Stimulated activated CD4-positive, alpha-beta T cell treated with anti-CD3 and anti-CD28 coated beads, TNF-alpha, amount 100 ng/mL, for 1 hour (primary cell): ENCODE results near the gene APOBEC3B.
A peak's percentile ranks its signal among the peaks of the same experiment; 100 is the strongest.
"Not testable (repeated sequence)": the region's sequence is repeated elsewhere in the genome, so short reads cannot be mapped to it uniquely, and the experiment has no call there.

ENCODE experiments used
- DNase-seq, 3 donors: peaks; one replicate each; pipeline ENCODE4 v3.0.0-alpha.2; 2020; ENCODE audit warnings: low read depth in 3 of 3, low spot score in 1 of 3

Gene APOBEC3B

GRCh38 chr22:38950527-38951295 lies 31.4 kb upstream of the APOBEC3B start:
- DNase-seq, result no peak

DNA sequence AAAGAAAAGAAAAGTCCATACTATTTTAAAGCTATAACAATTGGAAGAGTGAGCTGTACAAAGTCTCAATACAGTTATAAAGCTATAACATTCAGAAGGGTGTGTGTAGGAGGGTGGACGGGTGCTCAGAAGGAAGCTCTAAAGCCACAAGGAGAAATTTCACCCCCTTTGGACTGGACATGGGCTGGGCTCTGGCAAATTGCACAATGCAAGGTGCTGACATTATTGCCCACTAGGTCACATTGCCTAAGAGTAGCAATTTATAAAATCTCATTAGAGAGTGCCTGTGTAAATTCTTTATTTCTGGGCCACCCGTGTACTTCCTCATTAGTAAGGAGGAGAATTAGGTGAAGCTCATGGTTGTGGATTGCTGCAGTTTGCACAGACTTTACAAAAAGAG lies 30.4 kb upstream of the APOBEC3B start:
- DNase-seq, result no peak

DNA sequence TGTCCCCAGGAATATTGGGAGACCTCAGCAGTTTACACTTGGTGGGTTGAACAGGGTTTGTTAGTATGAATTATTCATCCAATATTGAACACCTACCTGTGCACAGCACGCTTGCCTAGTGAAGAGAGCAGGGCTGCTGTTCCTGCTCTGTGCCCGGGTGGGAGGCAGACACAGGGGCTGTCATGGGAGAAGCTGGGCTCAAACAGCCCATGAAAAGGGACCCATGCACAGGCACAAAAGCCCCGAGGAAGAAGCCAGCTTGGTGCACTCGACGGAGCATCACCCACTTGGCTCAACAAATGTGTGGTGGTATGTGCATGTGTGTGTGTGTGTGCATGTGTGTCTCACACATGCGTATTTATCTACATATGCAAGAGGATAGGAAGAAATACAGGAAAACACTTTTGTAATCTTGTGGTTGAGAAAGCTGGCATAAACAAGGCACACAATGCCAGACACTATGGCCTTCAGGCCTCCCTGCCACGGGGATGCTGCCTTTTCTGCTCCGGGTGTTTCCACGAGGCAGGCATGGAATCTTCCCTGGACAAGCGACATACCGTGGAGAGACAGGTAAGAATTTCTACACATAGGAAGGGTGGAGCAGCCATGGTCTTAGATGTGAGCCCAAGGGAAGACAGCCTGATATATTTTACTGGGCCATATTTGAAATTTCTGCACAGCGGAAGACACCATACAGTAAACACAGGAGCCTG lies 29.7 kb upstream of the APOBEC3B start:
- DNase-seq, result no peak

GRCh38 chr22:38953091-38953490 lies 29.1 kb upstream of the APOBEC3B start:
- DNase-seq, result no peak

- peak in 1 of 3 donors; percentile 32 for DNase-seq
Measured at GRCh38 chr22:38953577-38954413, 28.4 kb upstream of the APOBEC3B start.

- DNase-seq, result no peak
Measured at GRCh38 chr22:38954414-38955043, 27.6 kb upstream of the APOBEC3B start.

- no peak for DNase-seq
Measured at GRCh38 chr22:38955250-38955905, 26.8 kb upstream of the APOBEC3B start.

DNA sequence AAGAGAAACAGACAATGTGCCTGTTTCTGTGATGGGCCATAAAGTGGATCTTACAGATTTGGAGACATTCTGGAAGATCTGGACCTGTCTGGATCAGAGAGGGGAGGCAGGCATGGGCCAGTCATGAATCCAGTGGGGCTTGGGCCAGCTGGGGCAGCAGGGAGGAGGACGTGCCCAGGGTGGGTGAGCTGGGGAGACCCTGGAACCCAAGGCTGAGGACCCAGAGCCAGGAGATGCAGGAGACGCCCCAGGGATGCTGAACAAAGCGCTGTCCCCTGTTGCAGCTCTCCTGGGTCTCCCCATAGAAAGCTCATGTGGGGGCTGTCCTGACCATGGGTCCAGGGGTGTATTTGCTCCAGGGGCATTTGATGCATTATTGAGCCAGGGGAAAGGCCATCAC lies 26.2 kb upstream of the APOBEC3B start:
- DNase-seq, result no peak

DNA sequence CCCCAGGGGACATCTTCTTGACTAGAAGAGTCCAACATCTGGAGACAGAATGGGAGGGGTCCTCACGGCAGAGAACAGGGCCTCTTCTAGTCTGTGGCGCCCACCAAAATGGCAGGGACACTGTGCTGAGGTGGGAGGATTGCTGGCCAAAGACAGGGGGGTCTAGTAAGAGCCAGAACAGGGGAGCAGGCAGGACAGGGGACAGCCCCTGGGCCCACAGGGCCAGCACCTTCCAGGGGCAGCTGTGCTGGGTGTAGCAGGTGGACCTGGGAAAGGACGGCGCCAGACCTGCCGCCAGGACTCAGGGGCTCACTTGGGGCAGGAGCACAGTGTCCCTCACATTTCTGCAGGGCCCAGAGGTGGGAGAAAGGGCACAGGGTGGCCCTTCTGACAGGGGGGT lies 25.6 kb upstream of the APOBEC3B start:
- DNase-seq, result no peak

GRCh38 chr22:38957046-38957770 lies 24.9 kb upstream of the APOBEC3B start, which contains the start of gene APOBEC3A:
Gene APOBEC3A, plus strand, starts transcription at chr22:38957609. Its CDS starts 83 bp downstream, at chr22:38957692.
- DNase-seq, result no peak

DNA sequence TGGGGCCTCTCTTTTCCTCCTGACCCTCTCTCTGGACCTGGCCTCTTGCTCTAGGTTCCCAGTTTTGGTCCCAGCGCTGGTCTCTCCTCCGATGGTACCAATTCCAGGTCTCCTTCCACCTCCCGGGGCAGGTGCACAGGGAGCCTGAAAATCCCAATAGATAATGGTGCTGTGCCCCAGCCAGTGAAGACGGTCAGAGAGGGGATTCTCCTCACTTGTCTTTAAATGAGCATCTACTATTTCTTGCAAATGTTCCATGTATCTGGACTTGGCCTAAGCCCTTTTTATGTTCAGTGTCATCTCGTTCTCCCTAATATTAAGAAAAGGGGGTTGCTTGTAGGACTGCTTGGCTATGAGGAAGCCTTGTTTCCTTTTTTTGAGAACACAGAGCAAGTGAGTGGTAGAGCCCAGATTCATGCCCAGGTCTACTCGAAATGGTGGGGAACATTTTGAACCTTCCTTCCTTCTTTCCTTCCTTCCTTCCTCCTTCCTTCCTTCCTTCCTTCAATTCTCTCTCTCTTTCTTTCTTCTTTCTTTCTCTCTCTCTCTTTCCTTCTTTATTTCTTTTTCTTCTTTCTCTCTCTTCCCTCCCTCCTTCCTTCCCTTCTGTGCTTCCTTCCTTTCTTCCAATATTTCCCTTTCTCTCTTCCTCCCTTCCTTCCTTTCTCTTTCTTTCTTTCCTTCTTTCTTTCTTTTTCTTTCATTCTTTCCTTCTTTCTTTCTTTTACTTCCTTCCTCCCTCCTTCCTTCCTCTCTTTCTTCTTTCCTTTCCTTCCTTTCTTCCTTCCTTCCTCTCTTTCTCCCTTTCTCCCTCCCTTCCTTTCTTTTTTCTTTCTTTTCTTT lies 24.1 kb upstream of the APOBEC3B start:
- DNase-seq, result no peak

- DNase-seq, result not testable (repeated sequence)
Measured at GRCh38 chr22:38958651-38958943, 23.6 kb upstream of the APOBEC3B start.

- DNase-seq, result no peak
Measured at GRCh38 chr22:38959590-38959989, 22.6 kb upstream of the APOBEC3B start.

DNA sequence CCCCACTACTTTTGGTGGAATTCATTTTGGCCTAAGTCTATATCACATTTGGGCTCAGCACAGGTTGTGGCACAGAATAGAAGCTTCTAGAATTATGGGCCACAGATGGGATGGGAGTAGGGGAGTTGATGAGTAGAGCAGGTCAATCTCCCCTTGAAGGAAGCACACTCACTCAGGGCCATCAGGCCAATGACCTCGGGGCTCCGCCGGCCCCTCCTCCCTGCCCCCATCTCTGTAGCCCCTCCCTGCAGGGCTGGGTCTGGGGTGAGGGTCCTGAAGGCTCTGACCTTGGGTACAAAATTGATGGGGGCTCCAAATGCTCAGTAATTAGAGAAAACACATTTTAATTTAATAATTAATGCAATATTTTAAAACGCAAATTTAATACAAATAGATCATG lies 21.5 kb upstream of the APOBEC3B start:
- DNase-seq, result not testable (repeated sequence)

GRCh38 chr22:38963291-38963738 lies 18.8 kb upstream of the APOBEC3B start:
- DNase-seq, result not testable (repeated sequence)

DNA sequence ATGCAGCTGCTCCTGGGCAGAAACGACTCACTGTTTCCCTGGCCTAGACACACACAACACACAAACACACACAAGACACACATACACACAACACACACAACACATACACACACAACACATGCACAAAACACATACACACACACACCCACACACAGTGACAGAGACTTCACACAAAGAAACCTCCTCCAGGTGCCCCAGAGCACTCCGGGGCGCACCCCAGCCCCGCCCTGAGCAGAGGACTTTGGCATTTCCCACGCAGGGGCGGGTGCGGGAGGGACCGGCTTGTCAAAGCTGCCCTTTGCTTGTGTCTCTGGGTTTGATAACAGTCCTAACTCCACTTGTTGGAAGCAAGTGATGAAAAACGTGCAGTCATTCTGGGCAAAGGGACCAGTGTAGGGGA lies 18.3 kb upstream of the APOBEC3B start:
- DNase-seq, result no peak

DNA sequence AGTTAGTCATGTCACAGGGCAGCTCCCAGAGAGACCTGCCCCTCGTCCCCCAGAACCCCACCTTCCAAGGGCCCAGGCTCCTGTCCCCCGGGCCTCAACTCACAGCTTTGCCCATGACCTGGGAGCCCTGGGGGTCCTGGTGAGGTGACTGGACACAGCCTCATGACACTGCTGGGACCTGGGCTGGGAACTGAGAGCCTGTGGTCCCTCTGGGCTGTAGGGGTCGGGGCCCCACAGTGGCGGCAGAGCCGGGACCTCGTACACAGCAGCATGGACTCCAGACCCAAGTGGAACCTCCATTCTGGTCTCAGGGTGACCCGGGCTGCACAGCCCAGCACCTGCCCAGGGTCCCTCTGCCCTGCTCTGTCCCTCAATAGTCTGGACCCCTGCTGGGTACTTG lies 17.8 kb upstream of the APOBEC3B start:
- DNase-seq, result no peak

- DNase-seq, result no peak
Measured at GRCh38 chr22:38964989-38965388, 17.2 kb upstream of the APOBEC3B start.
